ENCODE measurements around the gene ELK4. TPM values are rescaled to one million over a fixed set of nuclear protein-coding genes. Genes with fewer than 3 reads are reported as not detected.

Gene ELK4
- total and polyA plus RNA-seq, 2 of the 8 experiments (the other 6 are each of a cell fraction or from before 2014, with no cell fraction given): 2.9 to 26.3 TPM

DNA sequence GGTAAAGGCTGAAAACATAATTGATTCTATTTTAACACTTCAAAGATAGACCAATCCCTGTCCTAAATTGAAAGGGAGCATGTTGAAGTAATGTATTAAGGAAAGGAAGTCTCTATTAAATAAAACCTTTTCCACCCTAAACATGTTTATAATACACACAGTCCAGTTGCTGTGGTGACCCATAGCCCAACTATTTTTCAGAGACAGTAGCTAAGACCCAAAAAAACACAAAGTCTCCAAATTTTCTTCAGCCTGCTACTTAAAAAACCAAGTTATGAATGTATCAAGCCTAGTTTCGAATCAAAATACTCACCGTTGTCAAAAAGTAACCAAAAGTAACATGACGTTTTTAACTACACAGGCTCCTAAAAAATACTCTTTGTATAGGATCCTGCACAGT, 1.6 kb downstream of the ELK4 start (continued):
- TF ChIP-seq, protein P1, sequence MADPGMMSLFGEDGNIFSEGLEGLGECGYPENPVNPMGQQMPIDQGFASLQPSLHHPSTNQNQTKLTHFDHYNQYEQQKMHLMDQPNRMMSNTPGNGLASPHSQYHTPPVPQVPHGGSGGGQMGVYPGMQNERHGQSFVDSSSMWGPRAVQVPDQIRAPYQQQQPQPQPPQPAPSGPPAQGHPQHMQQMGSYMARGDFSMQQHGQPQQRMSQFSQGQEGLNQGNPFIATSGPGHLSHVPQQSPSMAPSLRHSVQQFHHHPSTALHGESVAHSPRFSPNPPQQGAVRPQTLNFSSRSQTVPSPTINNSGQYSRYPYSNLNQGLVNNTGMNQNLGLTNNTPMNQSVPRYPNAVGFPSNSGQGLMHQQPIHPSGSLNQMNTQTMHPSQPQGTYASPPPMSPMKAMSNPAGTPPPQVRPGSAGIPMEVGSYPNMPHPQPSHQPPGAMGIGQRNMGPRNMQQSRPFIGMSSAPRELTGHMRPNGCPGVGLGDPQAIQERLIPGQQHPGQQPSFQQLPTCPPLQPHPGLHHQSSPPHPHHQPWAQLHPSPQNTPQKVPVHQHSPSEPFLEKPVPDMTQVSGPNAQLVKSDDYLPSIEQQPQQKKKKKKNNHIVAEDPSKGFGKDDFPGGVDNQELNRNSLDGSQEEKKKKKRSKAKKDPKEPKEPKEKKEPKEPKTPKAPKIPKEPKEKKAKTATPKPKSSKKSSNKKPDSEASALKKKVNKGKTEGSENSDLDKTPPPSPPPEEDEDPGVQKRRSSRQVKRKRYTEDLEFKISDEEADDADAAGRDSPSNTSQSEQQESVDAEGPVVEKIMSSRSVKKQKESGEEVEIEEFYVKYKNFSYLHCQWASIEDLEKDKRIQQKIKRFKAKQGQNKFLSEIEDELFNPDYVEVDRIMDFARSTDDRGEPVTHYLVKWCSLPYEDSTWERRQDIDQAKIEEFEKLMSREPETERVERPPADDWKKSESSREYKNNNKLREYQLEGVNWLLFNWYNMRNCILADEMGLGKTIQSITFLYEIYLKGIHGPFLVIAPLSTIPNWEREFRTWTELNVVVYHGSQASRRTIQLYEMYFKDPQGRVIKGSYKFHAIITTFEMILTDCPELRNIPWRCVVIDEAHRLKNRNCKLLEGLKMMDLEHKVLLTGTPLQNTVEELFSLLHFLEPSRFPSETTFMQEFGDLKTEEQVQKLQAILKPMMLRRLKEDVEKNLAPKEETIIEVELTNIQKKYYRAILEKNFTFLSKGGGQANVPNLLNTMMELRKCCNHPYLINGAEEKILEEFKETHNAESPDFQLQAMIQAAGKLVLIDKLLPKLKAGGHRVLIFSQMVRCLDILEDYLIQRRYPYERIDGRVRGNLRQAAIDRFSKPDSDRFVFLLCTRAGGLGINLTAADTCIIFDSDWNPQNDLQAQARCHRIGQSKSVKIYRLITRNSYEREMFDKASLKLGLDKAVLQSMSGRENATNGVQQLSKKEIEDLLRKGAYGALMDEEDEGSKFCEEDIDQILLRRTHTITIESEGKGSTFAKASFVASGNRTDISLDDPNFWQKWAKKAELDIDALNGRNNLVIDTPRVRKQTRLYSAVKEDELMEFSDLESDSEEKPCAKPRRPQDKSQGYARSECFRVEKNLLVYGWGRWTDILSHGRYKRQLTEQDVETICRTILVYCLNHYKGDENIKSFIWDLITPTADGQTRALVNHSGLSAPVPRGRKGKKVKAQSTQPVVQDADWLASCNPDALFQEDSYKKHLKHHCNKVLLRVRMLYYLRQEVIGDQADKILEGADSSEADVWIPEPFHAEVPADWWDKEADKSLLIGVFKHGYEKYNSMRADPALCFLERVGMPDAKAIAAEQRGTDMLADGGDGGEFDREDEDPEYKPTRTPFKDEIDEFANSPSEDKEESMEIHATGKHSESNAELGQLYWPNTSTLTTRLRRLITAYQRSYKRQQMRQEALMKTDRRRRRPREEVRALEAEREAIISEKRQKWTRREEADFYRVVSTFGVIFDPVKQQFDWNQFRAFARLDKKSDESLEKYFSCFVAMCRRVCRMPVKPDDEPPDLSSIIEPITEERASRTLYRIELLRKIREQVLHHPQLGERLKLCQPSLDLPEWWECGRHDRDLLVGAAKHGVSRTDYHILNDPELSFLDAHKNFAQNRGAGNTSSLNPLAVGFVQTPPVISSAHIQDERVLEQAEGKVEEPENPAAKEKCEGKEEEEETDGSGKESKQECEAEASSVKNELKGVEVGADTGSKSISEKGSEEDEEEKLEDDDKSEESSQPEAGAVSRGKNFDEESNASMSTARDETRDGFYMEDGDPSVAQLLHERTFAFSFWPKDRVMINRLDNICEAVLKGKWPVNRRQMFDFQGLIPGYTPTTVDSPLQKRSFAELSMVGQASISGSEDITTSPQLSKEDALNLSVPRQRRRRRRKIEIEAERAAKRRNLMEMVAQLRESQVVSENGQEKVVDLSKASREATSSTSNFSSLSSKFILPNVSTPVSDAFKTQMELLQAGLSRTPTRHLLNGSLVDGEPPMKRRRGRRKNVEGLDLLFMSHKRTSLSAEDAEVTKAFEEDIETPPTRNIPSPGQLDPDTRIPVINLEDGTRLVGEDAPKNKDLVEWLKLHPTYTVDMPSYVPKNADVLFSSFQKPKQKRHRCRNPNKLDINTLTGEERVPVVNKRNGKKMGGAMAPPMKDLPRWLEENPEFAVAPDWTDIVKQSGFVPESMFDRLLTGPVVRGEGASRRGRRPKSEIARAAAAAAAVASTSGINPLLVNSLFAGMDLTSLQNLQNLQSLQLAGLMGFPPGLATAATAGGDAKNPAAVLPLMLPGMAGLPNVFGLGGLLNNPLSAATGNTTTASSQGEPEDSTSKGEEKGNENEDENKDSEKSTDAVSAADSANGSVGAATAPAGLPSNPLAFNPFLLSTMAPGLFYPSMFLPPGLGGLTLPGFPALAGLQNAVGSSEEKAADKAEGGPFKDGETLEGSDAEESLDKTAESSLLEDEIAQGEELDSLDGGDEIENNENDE (IDR thresholded peaks at IDR 0.05; ENCODE audit: insufficient replicate concordance, low read length): no peak
- TF ChIP-seq SIX5 (IDR thresholded peaks at IDR 0.05; ENCODE audit: low read depth, low read length): no peak
- TF ChIP-seq KDM1A (IDR thresholded peaks at IDR 0.05; ENCODE audit: borderline replicate concordance, low read length): no peak
- TF ChIP-seq FOSL1 (IDR thresholded peaks at IDR 0.05; ENCODE audit: insufficient read depth, low read depth, low read length): no peak
- no peak for TF ChIP-seq BACH1 (IDR thresholded peaks at IDR 0.05; ENCODE audit: low read length)
- no peak for TF ChIP-seq GTF2F1 (IDR thresholded peaks at IDR 0.05; ENCODE audit: borderline replicate concordance, low read depth, low read length)
